GM12878 (cell line): ENCODE measurements around the gene DOCK2. TPM values are rescaled to one million over a fixed set of nuclear protein-coding genes. Genes with fewer than 3 reads are reported as not detected.

ENCODE experiments used
- BCL3 ChIP-seq: IDR thresholded peaks from 2 replicates; pipeline ENCODE4 v1.6.1; 2011; ENCODE audit warnings: borderline replicate concordance, low read depth, mild to moderate bottlenecking, moderate library complexity, low read length; ENCODE audit not compliant: insufficient read depth, poor library complexity, severe bottlenecking
- CHD1 ChIP-seq: IDR thresholded peaks from 2 replicates; pipeline ENCODE4 v1.6.1; 2012; ENCODE audit warnings: low read depth, low read length, improper control_type of control experiment
- EED ChIP-seq: sonication (generic); IDR thresholded peaks from 2 replicates; pipeline ENCODE4 v1.6.1; 2016; ENCODE audit warnings: antibody characterized with exemption, low read depth
- FOXK2 ChIP-seq: fragments of 450-650 bp; IDR thresholded peaks from 2 replicates; pipeline ENCODE4 v1.6.1; 2017; ENCODE audit warnings: mild to moderate bottlenecking, moderate library complexity
- IKZF1 ChIP-seq: fragments of 450-650 bp; conservative IDR thresholded peaks from 2 replicates; pipeline ENCODE4 v1.6.1; 2017; ENCODE audit warnings: antibody characterized with exemption, mild to moderate bottlenecking
- IRF4 ChIP-seq: IDR thresholded peaks from 2 replicates; pipeline ENCODE4 v1.6.1; 2011; ENCODE audit warnings: low read depth, low read length
- KDM1A ChIP-seq: fragments of 200-600 bp; sonication (generic); IDR thresholded peaks from 2 replicates; pipeline ENCODE4 v1.6.1; 2016; ENCODE audit warnings: borderline replicate concordance
- NFXL1 ChIP-seq: fragments of 450-650 bp; IDR thresholded peaks from 2 replicates; pipeline ENCODE4 v1.6.1; 2017; ENCODE audit warnings: antibody characterized with exemption, mild to moderate bottlenecking, borderline replicate concordance
- NFYB ChIP-seq: IDR thresholded peaks from 2 replicates; pipeline ENCODE4 v1.6.1; 2011; ENCODE audit warnings: low read depth, mild to moderate bottlenecking, low read length, improper control_type of control experiment, moderate library complexity; ENCODE audit not compliant: insufficient read depth
- NR2C2 ChIP-seq: IDR thresholded peaks from 2 replicates; pipeline ENCODE4 v1.6.1; 2011; ENCODE audit warnings: borderline replicate concordance, low read depth; ENCODE audit not compliant: control insufficient read depth, insufficient read length
- POLR2AphosphoS2 ChIP-seq: IDR thresholded peaks from 2 replicates; pipeline ENCODE4 v1.6.1; 2011; ENCODE audit warnings: low read depth, mild to moderate bottlenecking, low read length, improper control_type of control experiment, moderate library complexity
- RAD51 ChIP-seq: fragments of 450-650 bp; IDR thresholded peaks from 2 replicates; pipeline ENCODE4 v1.6.1; 2016; ENCODE audit warnings: moderate library complexity, mild to moderate bottlenecking, inconsistent platforms
- TAF1 ChIP-seq: IDR thresholded peaks from 2 replicates; pipeline ENCODE4 v1.6.1; 2011; ENCODE audit warnings: mild to moderate bottlenecking, low read depth, low read length, borderline replicate concordance
- ZBTB33 ChIP-seq: fragments of 450-650 bp; IDR thresholded peaks from 2 replicates; pipeline ENCODE4 v1.6.1; 2017; ENCODE audit warnings: mild to moderate bottlenecking
- ZNF274 ChIP-seq: IDR thresholded peaks from one replicate; pipeline ENCODE4 v1.8.0; 2011; ENCODE audit not compliant: insufficient read length, insufficient read depth
- ZNF592 ChIP-seq: fragments of 450-650 bp; IDR thresholded peaks from 2 replicates; pipeline ENCODE4 v1.6.1; 2017; ENCODE audit warnings: mild to moderate bottlenecking, moderate library complexity
- ZZZ3 ChIP-seq: IDR thresholded peaks from 2 replicates; pipeline ENCODE4 v1.6.1; 2011; ENCODE audit warnings: low read depth; ENCODE audit not compliant: control insufficient read depth, insufficient read length
- polyA plus RNA-seq, 11 experiments: library from polyadenylated mRNA; depleted of rRNA in 4 of 11; unstranded in 6 of 11; stranded (reverse) in 5 of 11; fragments of >200 nt; fragmentation: Nextera tagmentation in 4 of 11; fragmentation: Illumina TruSeq in 1 of 11; extraction: Ambion mirVana in 4 of 11; extraction: Trizol in 1 of 11; gene quantifications; 1 replicate in 1 of 11; 2 replicates in 10 of 11; pipeline versions ENCODE4 v1.2.1 to v1.2.3, GENCODE V29; 2011 to 2016; ENCODE audit warnings: inconsistent platforms in 2 of 11, missing spikeins in 2 of 11, low read depth in 1 of 11
- total RNA-seq, 4 experiments: library from RNA; depleted of rRNA in 3 of 4; stranded (reverse); fragments of >200 nt in 3 of 4; fragmentation: Illumina TruSeq in 1 of 4; extraction: Trizol in 1 of 4; gene quantifications; 2 replicates each; pipeline versions ENCODE4 v1.2.1 to v1.2.3, GENCODE V29; 2013 to 2021
- TF ChIP-seq, protein P1 (sequence below): IDR thresholded peaks from 2 replicates; pipeline ENCODE4 v1.6.1; 2011; ENCODE audit warnings: mild to moderate bottlenecking, low read depth, low read length, moderate library complexity; ENCODE audit not compliant: insufficient replicate concordance
- TF ChIP-seq, protein P2 (sequence below): fragments of 450-650 bp; IDR thresholded peaks from 2 replicates; pipeline ENCODE4 v1.6.1; 2016; ENCODE audit warnings: mild to moderate bottlenecking

Gene DOCK2
- total and polyA plus RNA-seq, 10 of the 15 experiments (the other 5 are each of a cell fraction or from before 2014, with no cell fraction given) = 34.2 to 192 (median 118) TPM

GRCh38 chr5:169701910-169702451 is 64.9 kb downstream of the DOCK2 start (continued):
- TF ChIP-seq RAD51 = no peak
- no peak for TF ChIP-seq CHD1
- peak; percentile 66; the same call in 1 of the 2 replicates for TF ChIP-seq ZNF592
- no peak for TF ChIP-seq BCL3
- TF ChIP-seq, protein P1, sequence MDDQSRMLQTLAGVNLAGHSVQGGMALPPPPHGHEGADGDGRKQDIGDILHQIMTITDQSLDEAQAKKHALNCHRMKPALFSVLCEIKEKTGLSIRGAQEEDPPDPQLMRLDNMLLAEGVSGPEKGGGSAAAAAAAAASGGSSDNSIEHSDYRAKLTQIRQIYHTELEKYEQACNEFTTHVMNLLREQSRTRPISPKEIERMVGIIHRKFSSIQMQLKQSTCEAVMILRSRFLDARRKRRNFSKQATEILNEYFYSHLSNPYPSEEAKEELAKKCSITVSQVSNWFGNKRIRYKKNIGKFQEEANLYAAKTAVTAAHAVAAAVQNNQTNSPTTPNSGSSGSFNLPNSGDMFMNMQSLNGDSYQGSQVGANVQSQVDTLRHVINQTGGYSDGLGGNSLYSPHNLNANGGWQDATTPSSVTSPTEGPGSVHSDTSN = no peak
- TF ChIP-seq ZNF274 = no peak
- no peak for TF ChIP-seq NR2C2
- no peak for TF ChIP-seq NFYB
- TF ChIP-seq IKZF1 = peak; percentile 47
- no peak for TF ChIP-seq ZZZ3
- TF ChIP-seq NFXL1 = no peak
- TF ChIP-seq TAF1 = no peak
- TF ChIP-seq KDM1A = no peak
- no peak for TF ChIP-seq EED
- TF ChIP-seq POLR2AphosphoS2 = no peak
- no peak for TF ChIP-seq IRF4
- TF ChIP-seq, protein P2, sequence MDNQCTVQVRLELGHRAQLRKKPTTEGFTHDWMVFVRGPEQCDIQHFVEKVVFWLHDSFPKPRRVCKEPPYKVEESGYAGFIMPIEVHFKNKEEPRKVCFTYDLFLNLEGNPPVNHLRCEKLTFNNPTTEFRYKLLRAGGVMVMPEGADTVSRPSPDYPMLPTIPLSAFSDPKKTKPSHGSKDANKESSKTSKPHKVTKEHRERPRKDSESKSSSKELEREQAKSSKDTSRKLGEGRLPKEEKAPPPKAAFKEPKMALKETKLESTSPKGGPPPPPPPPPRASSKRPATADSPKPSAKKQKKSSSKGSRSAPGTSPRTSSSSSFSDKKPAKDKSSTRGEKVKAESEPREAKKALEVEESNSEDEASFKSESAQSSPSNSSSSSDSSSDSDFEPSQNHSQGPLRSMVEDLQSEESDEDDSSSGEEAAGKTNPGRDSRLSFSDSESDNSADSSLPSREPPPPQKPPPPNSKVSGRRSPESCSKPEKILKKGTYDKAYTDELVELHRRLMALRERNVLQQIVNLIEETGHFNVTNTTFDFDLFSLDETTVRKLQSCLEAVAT = no peak
- 0 out of 2 replicates have a peak, but pooled peaks have one; percentile 36 for TF ChIP-seq ZBTB33
- TF ChIP-seq FOXK2 = no peak
